ENCODE data around the gene CHMP4B.

The CHMP4B gene

DNA sequence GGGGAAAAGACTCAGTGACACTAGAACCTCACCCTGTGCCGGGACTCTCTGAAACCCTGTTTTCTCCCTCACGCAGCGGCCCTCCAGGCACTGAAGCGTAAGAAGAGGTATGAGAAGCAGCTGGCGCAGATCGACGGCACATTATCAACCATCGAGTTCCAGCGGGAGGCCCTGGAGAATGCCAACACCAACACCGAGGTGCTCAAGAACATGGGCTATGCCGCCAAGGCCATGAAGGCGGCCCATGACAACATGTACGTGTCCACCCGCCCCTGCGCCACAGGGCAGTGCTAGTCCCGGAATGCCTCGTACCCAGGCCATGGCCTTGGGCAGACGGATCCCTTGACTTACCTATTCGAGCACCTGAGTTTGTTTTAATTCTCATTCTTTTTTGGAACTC is 37.2 kb downstream of the CHMP4B start:
- H3K36me3 ChIP-seq (replicated peaks; ENCODE audit: insufficient read depth, low read length): peaks cover 49% of the 10 kb centered on the region
- H2AFZ ChIP-seq (ENCODE audit: low read length): no peak overlapping the region
- no peak overlapping the region for H3K4me2 ChIP-seq (ENCODE audit: low read depth, low read length)
- no peak for DNase-seq
- peaks cover 100% of the 10 kb centered on the region for H3K79me2 ChIP-seq (ENCODE audit: low read length)
- no peak overlapping the region for H3K4me3 ChIP-seq (ENCODE audit: low read length)
- no peaks in the 10 kb centered on the region for H3K9me3 ChIP-seq (replicated peaks; ENCODE audit: insufficient read depth, low read length)
- H3K27me3 ChIP-seq (replicated peaks; ENCODE audit: insufficient read depth, low read length): no peaks in the 10 kb centered on the region
- H4K20me1 ChIP-seq (ENCODE audit: insufficient read depth, low read length): no peaks in the 10 kb centered on the region
- no peak overlapping the region for H3K9ac ChIP-seq (ENCODE audit: low read length)
- TF ChIP-seq EZH2phosphoT487 (IDR thresholded peaks at IDR 0.05; ENCODE audit: low read length) (no peak), EZH2 (optimal IDR thresholded peaks at IDR 0.05; ENCODE audit: low read depth, low read length) (no peak)
- TF ChIP-seq, protein P1, sequence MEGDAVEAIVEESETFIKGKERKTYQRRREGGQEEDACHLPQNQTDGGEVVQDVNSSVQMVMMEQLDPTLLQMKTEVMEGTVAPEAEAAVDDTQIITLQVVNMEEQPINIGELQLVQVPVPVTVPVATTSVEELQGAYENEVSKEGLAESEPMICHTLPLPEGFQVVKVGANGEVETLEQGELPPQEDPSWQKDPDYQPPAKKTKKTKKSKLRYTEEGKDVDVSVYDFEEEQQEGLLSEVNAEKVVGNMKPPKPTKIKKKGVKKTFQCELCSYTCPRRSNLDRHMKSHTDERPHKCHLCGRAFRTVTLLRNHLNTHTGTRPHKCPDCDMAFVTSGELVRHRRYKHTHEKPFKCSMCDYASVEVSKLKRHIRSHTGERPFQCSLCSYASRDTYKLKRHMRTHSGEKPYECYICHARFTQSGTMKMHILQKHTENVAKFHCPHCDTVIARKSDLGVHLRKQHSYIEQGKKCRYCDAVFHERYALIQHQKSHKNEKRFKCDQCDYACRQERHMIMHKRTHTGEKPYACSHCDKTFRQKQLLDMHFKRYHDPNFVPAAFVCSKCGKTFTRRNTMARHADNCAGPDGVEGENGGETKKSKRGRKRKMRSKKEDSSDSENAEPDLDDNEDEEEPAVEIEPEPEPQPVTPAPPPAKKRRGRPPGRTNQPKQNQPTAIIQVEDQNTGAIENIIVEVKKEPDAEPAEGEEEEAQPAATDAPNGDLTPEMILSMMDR (IDR thresholded peaks at IDR 0.05; ENCODE audit: low read length): no peak
- peak overlapping the region; percentile 63; the same call in 1 of the 2 replicates for H3K27ac ChIP-seq (ENCODE audit: low read length)
- peaks cover 74% of the 10 kb centered on the region for H3F3A ChIP-seq (ENCODE audit: insufficient read depth, low read length)
- peaks cover 96% of the 10 kb centered on the region for H3K4me1 ChIP-seq (ENCODE audit: low read length)
- no peaks in the 10 kb centered on the region for H3K9me2 ChIP-seq (replicated peaks; ENCODE audit: insufficient read depth, low read length)

- Histone ChIP-seq H3K36me3 (replicated peaks; ENCODE audit: insufficient read depth, low read length) (peaks cover 61% of the 10 kb centered on the region), H4K20me1 (ENCODE audit: insufficient read depth, low read length) (no peaks in the 10 kb centered on the region), H3K4me1 (ENCODE audit: low read length) (peaks cover 93% of the 10 kb centered on the region), H3K27me3 (replicated peaks; ENCODE audit: insufficient read depth, low read length) (no peaks in the 10 kb centered on the region), H3K9me2 (replicated peaks; ENCODE audit: insufficient read depth, low read length) (no peaks in the 10 kb centered on the region), H3F3A (ENCODE audit: insufficient read depth, low read length) (peaks cover 73% of the 10 kb centered on the region), H3K4me2 (ENCODE audit: low read depth, low read length) (no peak overlapping the region), H2AFZ (ENCODE audit: low read length) (no peak overlapping the region), H3K9ac (ENCODE audit: low read length) (no peak overlapping the region), H3K9me3 (replicated peaks; ENCODE audit: insufficient read depth, low read length) (no peaks in the 10 kb centered on the region), H3K27ac (ENCODE audit: low read length) (peak overlapping the region; percentile 6; the same call in 1 of the 2 replicates), H3K4me3 (ENCODE audit: low read length) (no peak overlapping the region), H3K79me2 (ENCODE audit: low read length) (peaks cover 99% of the 10 kb centered on the region)
- TF ChIP-seq EZH2phosphoT487 (IDR thresholded peaks at IDR 0.05; ENCODE audit: low read length): no peak
- TF ChIP-seq, protein P1 (IDR thresholded peaks at IDR 0.05; ENCODE audit: low read length): no peak
- no peak for TF ChIP-seq EZH2 (optimal IDR thresholded peaks at IDR 0.05; ENCODE audit: low read depth, low read length)
- no peak for DNase-seq
These were observed 39.0 kb downstream of the CHMP4B start for GRCh38 chr20:33850159-33850558.

- H3K4me2 ChIP-seq (ENCODE audit: low read depth, low read length): no peak overlapping the region
- no peaks in the 10 kb centered on the region for H3K9me2 ChIP-seq (replicated peaks; ENCODE audit: insufficient read depth, low read length)
- peak overlapping the region; percentile 18; the same call in 1 of the 2 replicates for H3K27ac ChIP-seq (ENCODE audit: low read length)
- H3K79me2 ChIP-seq (ENCODE audit: low read length): peaks cover 98% of the 10 kb centered on the region
- no peak overlapping the region for H2AFZ ChIP-seq (ENCODE audit: low read length)
- no peaks in the 10 kb centered on the region for H3K9me3 ChIP-seq (replicated peaks; ENCODE audit: insufficient read depth, low read length)
- TF ChIP-seq, protein P1 (IDR thresholded peaks at IDR 0.05; ENCODE audit: low read length): no peak
- no peak for TF ChIP-seq EZH2phosphoT487 (IDR thresholded peaks at IDR 0.05; ENCODE audit: low read length)
- no peak for TF ChIP-seq EZH2 (optimal IDR thresholded peaks at IDR 0.05; ENCODE audit: low read depth, low read length)
- peak; percentile 65 for DNase-seq
- H4K20me1 ChIP-seq (ENCODE audit: insufficient read depth, low read length): no peaks in the 10 kb centered on the region
- H3K36me3 ChIP-seq (replicated peaks; ENCODE audit: insufficient read depth, low read length): peaks cover 72% of the 10 kb centered on the region
- no peaks in the 10 kb centered on the region for H3K27me3 ChIP-seq (replicated peaks; ENCODE audit: insufficient read depth, low read length)
- H3K4me1 ChIP-seq (ENCODE audit: low read length): peaks cover 90% of the 10 kb centered on the region
- no peak overlapping the region for H3K4me3 ChIP-seq (ENCODE audit: low read length)
- H3F3A ChIP-seq (ENCODE audit: insufficient read depth, low read length): peaks cover 74% of the 10 kb centered on the region
- no peak overlapping the region for H3K9ac ChIP-seq (ENCODE audit: low read length)
These were observed 40.8 kb downstream of the CHMP4B start for GRCh38 chr20:33851842-33852466.
